ENCODE results near the gene SUSD1.

Gene SUSD1

GRCh38 chr9:112005939-112006338 lies 169.2 kb downstream of the SUSD1 start:
- no peak overlapping the region for H3K4me3 ChIP-seq (ENCODE audit: low read length)

DNA sequence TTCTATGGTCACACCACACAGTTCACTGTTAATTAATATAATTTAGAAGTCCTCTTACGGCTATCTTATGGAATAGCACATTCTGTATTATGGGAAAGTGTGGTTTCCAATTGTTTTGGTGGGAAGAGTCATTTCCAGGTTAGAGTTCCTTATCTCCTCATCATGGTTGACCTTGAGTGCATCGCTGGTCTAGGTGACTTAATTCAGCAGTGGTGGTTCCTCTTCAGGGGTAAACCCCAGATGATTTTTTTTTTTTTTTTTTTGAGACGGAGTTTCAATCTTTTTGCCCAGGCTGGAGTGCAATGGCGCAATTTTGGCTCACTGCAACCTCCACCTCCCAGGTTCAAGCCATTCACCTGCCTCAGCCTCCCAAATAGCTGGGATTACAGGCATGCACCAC lies 171.6 kb downstream of the SUSD1 start:
- H3K23ac ChIP-seq (ENCODE audit: low read length) = no peak overlapping the region
- H4K5ac ChIP-seq (ENCODE audit: low read length) = no peak overlapping the region
- H2BK15ac ChIP-seq (replicated peaks; ENCODE audit: low read depth) = no peak overlapping the region
- no peaks in the 10 kb centered on the region for H3K4me1 ChIP-seq (ENCODE audit: control insufficient read depth, low read depth, low read length)
- no peak overlapping the region for H4K8ac ChIP-seq (ENCODE audit: low read depth, low read length)
- no peaks in the 10 kb centered on the region for H3K79me1 ChIP-seq (ENCODE audit: low read length)
- H3K4me2 ChIP-seq (ENCODE audit: low read length) = no peak overlapping the region
- no peak overlapping the region for H3K27ac ChIP-seq (ENCODE audit: low read depth, low read length)
- no peak overlapping the region for H3K56ac ChIP-seq (ENCODE audit: low read length)
- H3K9ac ChIP-seq (ENCODE audit: low read length) = no peak overlapping the region
- no peaks in the 10 kb centered on the region for H3K36me3 ChIP-seq (ENCODE audit: control insufficient read depth, insufficient read depth, low read length)
- no peak overlapping the region for H3K4ac ChIP-seq (ENCODE audit: low read depth, low read length)
- no peaks in the 10 kb centered on the region for H3K79me2 ChIP-seq (ENCODE audit: control insufficient read depth, insufficient read depth, low read length)
- no peak overlapping the region for H3K18ac ChIP-seq (ENCODE audit: low read length)
- WGBS (ENCODE audit: extremely low coverage, insufficient coverage, low lambda C conversion rate) = no CpG with 5 or more reads among the region's 4 CpGs
- H2BK5ac ChIP-seq (ENCODE audit: low read length) = no peak overlapping the region
- no peak overlapping the region for H3K4me3 ChIP-seq (ENCODE audit: low read length)
- H3K27me3 ChIP-seq (ENCODE audit: insufficient read depth, low read length, poor library complexity) = no peaks in the 10 kb centered on the region
- no peak overlapping the region for H2BK120ac ChIP-seq (ENCODE audit: low read depth, low read length)
- H2AK5ac ChIP-seq (ENCODE audit: low read length) = no peak overlapping the region
- DNase-seq = no peak

More at GRCh38 chr9:112005939-112006338, 169.2 kb downstream of the SUSD1 start:
- H2BK15ac ChIP-seq (replicated peaks; ENCODE audit: low read depth) = no peak overlapping the region
- H3K79me1 ChIP-seq (ENCODE audit: low read length) = no peaks in the 10 kb centered on the region
- H3K79me2 ChIP-seq (ENCODE audit: control insufficient read depth, insufficient read depth, low read length) = no peaks in the 10 kb centered on the region
- no peak overlapping the region for H3K4me2 ChIP-seq (ENCODE audit: low read length)
- H2BK120ac ChIP-seq (ENCODE audit: low read depth, low read length) = no peak overlapping the region
- no peak overlapping the region for H3K9ac ChIP-seq (ENCODE audit: low read length)
- no CpG with 5 or more reads among the region's 8 CpGs for WGBS (ENCODE audit: extremely low coverage, insufficient coverage, low lambda C conversion rate)
- H2BK5ac ChIP-seq (ENCODE audit: low read length) = no peak overlapping the region
- H3K27ac ChIP-seq (ENCODE audit: low read depth, low read length) = no peak overlapping the region
- H2AK5ac ChIP-seq (ENCODE audit: low read length) = no peak overlapping the region
- no peak for DNase-seq
- H3K56ac ChIP-seq (ENCODE audit: low read length) = no peak overlapping the region
- H3K23ac ChIP-seq (ENCODE audit: low read length) = no peak overlapping the region
- H3K4ac ChIP-seq (ENCODE audit: low read depth, low read length) = no peak overlapping the region
- no peaks in the 10 kb centered on the region for H3K27me3 ChIP-seq (ENCODE audit: insufficient read depth, low read length, poor library complexity)
- H3K4me1 ChIP-seq (ENCODE audit: control insufficient read depth, low read depth, low read length) = no peaks in the 10 kb centered on the region
- H3K18ac ChIP-seq (ENCODE audit: low read length) = no peak overlapping the region
- no peak overlapping the region for H4K5ac ChIP-seq (ENCODE audit: low read length)
- H4K8ac ChIP-seq (ENCODE audit: low read depth, low read length) = no peak overlapping the region
- H3K36me3 ChIP-seq (ENCODE audit: control insufficient read depth, insufficient read depth, low read length) = no peaks in the 10 kb centered on the region

- Histone ChIP-seq H3K79me2 (ENCODE audit: control insufficient read depth, insufficient read depth, low read length) (no peaks in the 10 kb centered on the region), H3K18ac (ENCODE audit: low read length) (no peak overlapping the region), H3K4me3 (ENCODE audit: low read length) (no peak overlapping the region), H3K79me1 (ENCODE audit: low read length) (no peaks in the 10 kb centered on the region), H2BK120ac (ENCODE audit: low read depth, low read length) (no peak overlapping the region), H2BK5ac (ENCODE audit: low read length) (no peak overlapping the region), H3K4me1 (ENCODE audit: control insufficient read depth, low read depth, low read length) (no peaks in the 10 kb centered on the region), H3K36me3 (ENCODE audit: control insufficient read depth, insufficient read depth, low read length) (no peaks in the 10 kb centered on the region), H3K4ac (ENCODE audit: low read depth, low read length) (no peak overlapping the region), H3K27me3 (ENCODE audit: insufficient read depth, low read length, poor library complexity) (no peaks in the 10 kb centered on the region), H2BK15ac (replicated peaks; ENCODE audit: low read depth) (no peak overlapping the region), H3K9ac (ENCODE audit: low read length) (no peak overlapping the region), H2AK5ac (ENCODE audit: low read length) (no peak overlapping the region), H4K5ac (ENCODE audit: low read length) (no peak overlapping the region), H3K56ac (ENCODE audit: low read length) (no peak overlapping the region), H3K23ac (ENCODE audit: low read length) (no peak overlapping the region), H3K27ac (ENCODE audit: low read depth, low read length) (no peak overlapping the region), H4K8ac (ENCODE audit: low read depth, low read length) (no peak overlapping the region), H3K4me2 (ENCODE audit: low read length) (no peak overlapping the region)
- no peak for DNase-seq
- whole genome bisulfite sequencing (ENCODE audit: extremely low coverage, insufficient coverage, low lambda C conversion rate) = no CpG with 5 or more reads among the region's 11 CpGs
These were observed 172.1 kb downstream of the SUSD1 start for GRCh38 chr9:112002847-112003457.

GRCh38 chr9:112002131-112002846 lies 172.8 kb downstream of the SUSD1 start:
- Histone ChIP-seq H3K27ac (ENCODE audit: low read depth, low read length) (no peak overlapping the region), H3K4me3 (ENCODE audit: low read length) (no peak overlapping the region), H3K4ac (ENCODE audit: low read depth, low read length) (no peak overlapping the region), H3K4me1 (ENCODE audit: control insufficient read depth, low read depth, low read length) (no peaks in the 10 kb centered on the region), H2BK120ac (ENCODE audit: low read depth, low read length) (no peak overlapping the region), H2BK5ac (ENCODE audit: low read length) (no peak overlapping the region), H3K36me3 (ENCODE audit: control insufficient read depth, insufficient read depth, low read length) (no peaks in the 10 kb centered on the region), H4K5ac (ENCODE audit: low read length) (no peak overlapping the region), H4K8ac (ENCODE audit: low read depth, low read length) (no peak overlapping the region), H3K18ac (ENCODE audit: low read length) (no peak overlapping the region), H3K27me3 (ENCODE audit: insufficient read depth, low read length, poor library complexity) (no peaks in the 10 kb centered on the region), H3K23ac (ENCODE audit: low read length) (no peak overlapping the region), H3K79me2 (ENCODE audit: control insufficient read depth, insufficient read depth, low read length) (no peaks in the 10 kb centered on the region), H3K9ac (ENCODE audit: low read length) (no peak overlapping the region), H2BK15ac (replicated peaks; ENCODE audit: low read depth) (no peak overlapping the region), H3K4me2 (ENCODE audit: low read length) (no peak overlapping the region), H3K56ac (ENCODE audit: low read length) (no peak overlapping the region), H3K79me1 (ENCODE audit: low read length) (no peaks in the 10 kb centered on the region), H2AK5ac (ENCODE audit: low read length) (no peak overlapping the region)
- no CpG with 5 or more reads among the region's 11 CpGs for WGBS (ENCODE audit: extremely low coverage, insufficient coverage, low lambda C conversion rate)
- DNase-seq = no peak

- Histone ChIP-seq H2BK120ac (ENCODE audit: low read depth, low read length) (no peak overlapping the region), H3K4me3 (ENCODE audit: low read length) (no peak overlapping the region), H3K56ac (ENCODE audit: low read length) (no peak overlapping the region), H3K18ac (ENCODE audit: low read length) (no peak overlapping the region), H3K79me2 (ENCODE audit: control insufficient read depth, insufficient read depth, low read length) (no peaks in the 10 kb centered on the region), H3K4me1 (ENCODE audit: control insufficient read depth, low read depth, low read length) (no peaks in the 10 kb centered on the region), H2BK15ac (replicated peaks; ENCODE audit: low read depth) (no peak overlapping the region), H3K36me3 (ENCODE audit: control insufficient read depth, insufficient read depth, low read length) (no peaks in the 10 kb centered on the region), H2BK5ac (ENCODE audit: low read length) (no peak overlapping the region), H4K8ac (ENCODE audit: low read depth, low read length) (no peak overlapping the region), H4K5ac (ENCODE audit: low read length) (no peak overlapping the region), H2AK5ac (ENCODE audit: low read length) (no peak overlapping the region), H3K4ac (ENCODE audit: low read depth, low read length) (no peak overlapping the region), H3K9ac (ENCODE audit: low read length) (no peak overlapping the region), H3K23ac (ENCODE audit: low read length) (no peak overlapping the region), H3K27me3 (ENCODE audit: insufficient read depth, low read length, poor library complexity) (no peaks in the 10 kb centered on the region), H3K27ac (ENCODE audit: low read depth, low read length) (no peak overlapping the region), H3K79me1 (ENCODE audit: low read length) (no peaks in the 10 kb centered on the region), H3K4me2 (ENCODE audit: low read length) (no peak overlapping the region)
- WGBS (ENCODE audit: extremely low coverage, insufficient coverage, low lambda C conversion rate) = no CpG with 5 or more reads among the region's 3 CpGs
- DNase-seq = peak; percentile 47
These were observed 174.4 kb downstream of the SUSD1 start for GRCh38 chr9:112000743-112001142.

Measured in mesendoderm (in vitro differentiated cells).